ENCODE data around the gene TJP1. TPM values are rescaled to one million over a fixed set of nuclear protein-coding genes. Genes with fewer than 3 reads are reported as not detected.

The TJP1 gene
- total and polyA plus RNA-seq, 2 experiments from 2014 or later, result 39.2 to 51.2 TPM

GRCh38 chr15:29712149-29712885, 110.0 kb downstream of the TJP1 start:
- WGBS, 2 experiments (ENCODE audit: low coverage in 1 of 2, low lambda C conversion rate in 2 of 2, missing lambda C conversion rate in 2 of 2), result 76% methylated on average over 3 of the region's 3 CpGs
- TF ChIP-seq EZH2 (IDR thresholded peaks at IDR 0.05; ENCODE audit: insufficient read depth, poor library complexity, severe bottlenecking) (no peak), EZH2phosphoT487 (IDR thresholded peaks at IDR 0.05; ENCODE audit: insufficient read depth, low read depth) (no peak)
- H4K20me1 ChIP-seq (ENCODE audit: insufficient read depth), result 0 out of 2 replicates have a peak, but pooled peaks cover 2% of the 10 kb centered on the region
- DNase-seq, result peak; percentile 5
- H3K4me3 ChIP-seq, result no peak overlapping the region
- H3K9ac ChIP-seq, result no peak overlapping the region
- no peaks in the 10 kb centered on the region for H3K9me2 ChIP-seq (ENCODE audit: insufficient read depth)
- no peak overlapping the region for H2AFZ ChIP-seq
- in situ Hi-C loops (cut with MboI), result no loop called here
- no peaks in the 10 kb centered on the region for H3K27me3 ChIP-seq (replicated peaks; ENCODE audit: insufficient read depth)
- no peak overlapping the region for H3K27ac ChIP-seq
- no peaks in the 10 kb centered on the region for H3K79me2 ChIP-seq (ENCODE audit: insufficient read depth)
- H3F3A ChIP-seq (ENCODE audit: insufficient read depth), result no peaks in the 10 kb centered on the region
- no peak overlapping the region for H3K4me2 ChIP-seq (ENCODE audit: unreplicated experiment)
- no peaks in the 10 kb centered on the region for H3K9me3 ChIP-seq (ENCODE audit: low read depth)
- H3K36me3 ChIP-seq (ENCODE audit: low read depth), result peaks cover 73% of the 10 kb centered on the region
- no peaks in the 10 kb centered on the region for H3K4me1 ChIP-seq (ENCODE audit: insufficient read depth)

- in situ Hi-C loops (cut with MboI), result no loop called here
- Histone ChIP-seq H4K20me1 (ENCODE audit: insufficient read depth) (0 out of 2 replicates have a peak, but pooled peaks cover 2% of the 10 kb centered on the region), H3K27ac (no peak overlapping the region), H3F3A (ENCODE audit: insufficient read depth) (no peaks in the 10 kb centered on the region), H3K9ac (no peak overlapping the region), H3K9me2 (ENCODE audit: insufficient read depth) (no peaks in the 10 kb centered on the region), H3K36me3 (ENCODE audit: low read depth) (peaks cover 74% of the 10 kb centered on the region), H3K4me1 (ENCODE audit: insufficient read depth) (no peaks in the 10 kb centered on the region), H3K9me3 (ENCODE audit: low read depth) (no peaks in the 10 kb centered on the region), H2AFZ (no peak overlapping the region), H3K4me2 (ENCODE audit: unreplicated experiment) (no peak overlapping the region), H3K4me3 (no peak overlapping the region), H3K79me2 (ENCODE audit: insufficient read depth) (no peaks in the 10 kb centered on the region), H3K27me3 (replicated peaks; ENCODE audit: insufficient read depth) (no peaks in the 10 kb centered on the region)
- TF ChIP-seq EZH2phosphoT487 (IDR thresholded peaks at IDR 0.05; ENCODE audit: insufficient read depth, low read depth), result no peak
- 69% methylated on average over 8 of the region's 8 CpGs for WGBS, 2 experiments (ENCODE audit: low coverage in 1 of 2, low lambda C conversion rate in 2 of 2, missing lambda C conversion rate in 2 of 2)
- DNase-seq, result no peak
These were observed 110.7 kb downstream of the TJP1 start for GRCh38 chr15:29711531-29711930.

- in situ Hi-C loops (cut with MboI), result no loop called here
- Histone ChIP-seq H3K27me3 (replicated peaks; ENCODE audit: insufficient read depth) (no peaks in the 10 kb centered on the region), H3K36me3 (ENCODE audit: low read depth) (peaks cover 83% of the 10 kb centered on the region), H3K9me2 (ENCODE audit: insufficient read depth) (no peaks in the 10 kb centered on the region), H3K9ac (no peak overlapping the region), H3K9me3 (ENCODE audit: low read depth) (no peaks in the 10 kb centered on the region), H3K79me2 (ENCODE audit: insufficient read depth) (peaks cover 3% of the 10 kb centered on the region; the same call in 1 of the 2 replicates), H3K27ac (no peak overlapping the region), H3F3A (ENCODE audit: insufficient read depth) (no peaks in the 10 kb centered on the region), H3K4me1 (ENCODE audit: insufficient read depth) (no peaks in the 10 kb centered on the region), H4K20me1 (ENCODE audit: insufficient read depth) (0 out of 2 replicates have a peak, but pooled peaks cover 2% of the 10 kb centered on the region), H3K4me2 (ENCODE audit: unreplicated experiment) (no peak overlapping the region), H2AFZ (no peak overlapping the region), H3K4me3 (no peak overlapping the region)
- TF ChIP-seq EZH2 (IDR thresholded peaks at IDR 0.05; ENCODE audit: insufficient read depth, poor library complexity, severe bottlenecking), result no peak
- no peak for TF ChIP-seq EZH2phosphoT487 (IDR thresholded peaks at IDR 0.05; ENCODE audit: insufficient read depth, low read depth)
- WGBS, 2 experiments (ENCODE audit: low coverage in 1 of 2, low lambda C conversion rate in 2 of 2, missing lambda C conversion rate in 2 of 2), result 97 to 99% methylated on average over 4 of the region's 4 CpGs
- DNase-seq, result no peak
These were observed 113.7 kb downstream of the TJP1 start for GRCh38 chr15:29708519-29708918.

GRCh38 chr15:29704950-29705597, 117.2 kb downstream of the TJP1 start:
- TF ChIP-seq EZH2 (IDR thresholded peaks at IDR 0.05; ENCODE audit: insufficient read depth, poor library complexity, severe bottlenecking), result no peak
- TF ChIP-seq EZH2phosphoT487 (IDR thresholded peaks at IDR 0.05; ENCODE audit: insufficient read depth, low read depth), result no peak
- no peak for DNase-seq
- peaks cover 95% of the 10 kb centered on the region for H3K36me3 ChIP-seq (ENCODE audit: low read depth)
- no peak overlapping the region for H3K27ac ChIP-seq
- no peak overlapping the region for H3K4me3 ChIP-seq
- in situ Hi-C loops (cut with MboI), result no loop called here
- H3K9ac ChIP-seq, result no peak overlapping the region
- no peaks in the 10 kb centered on the region for H3F3A ChIP-seq (ENCODE audit: insufficient read depth)
- no peaks in the 10 kb centered on the region for H4K20me1 ChIP-seq (ENCODE audit: insufficient read depth)
- H3K79me2 ChIP-seq (ENCODE audit: insufficient read depth), result peaks cover 3% of the 10 kb centered on the region; the same call in 1 of the 2 replicates
- no peak overlapping the region for H3K4me2 ChIP-seq (ENCODE audit: unreplicated experiment)
- no peaks in the 10 kb centered on the region for H3K9me2 ChIP-seq (ENCODE audit: insufficient read depth)
- no peaks in the 10 kb centered on the region for H3K4me1 ChIP-seq (ENCODE audit: insufficient read depth)
- 98 to 99% methylated on average over 6 of the region's 6 CpGs for WGBS, 2 experiments (ENCODE audit: low coverage in 1 of 2, low lambda C conversion rate in 2 of 2, missing lambda C conversion rate in 2 of 2)
- no peaks in the 10 kb centered on the region for H3K9me3 ChIP-seq (ENCODE audit: low read depth)
- H3K27me3 ChIP-seq (replicated peaks; ENCODE audit: insufficient read depth), result no peaks in the 10 kb centered on the region
- no peak overlapping the region for H2AFZ ChIP-seq

Measured in GM23248 (cell line).